ENCODE results near the gene FLOT1.
"Not testable (repeated sequence)": the region's sequence is repeated elsewhere in the genome, so short reads cannot be mapped to it uniquely, and the experiment has no call there.

Gene FLOT1

GRCh38 chr6:30721198-30722024, 21.1 kb downstream of the FLOT1 start:
- FAIRE-seq: no peak

- FAIRE-seq: no peak
Observed at GRCh38 chr6:30720738-30721197, 21.7 kb downstream of the FLOT1 start.

GRCh38 chr6:30719791-30720737, 22.4 kb downstream of the FLOT1 start, which contains the start of gene TUBB:
Gene TUBB, plus strand, starts transcription at chr6:30720352. Its CDS starts 155 bp downstream, at chr6:30720507.
- FAIRE-seq: peak; percentile 93

- FAIRE-seq: no peak
Observed at GRCh38 chr6:30719356-30719755, 23.1 kb downstream of the FLOT1 start.

- not testable (repeated sequence) for FAIRE-seq
Observed at GRCh38 chr6:30717845-30718720, 24.4 kb downstream of the FLOT1 start.

GRCh38 chr6:30717129-30717844, 25.2 kb downstream of the FLOT1 start, which contains the start of gene MDC1:
Gene MDC1, minus strand, starts transcription at chr6:30717281. Its CDS starts 2,106 bp downstream, at chr6:30715175.
- FAIRE-seq: peak; percentile 99

- FAIRE-seq: no peak
Observed at GRCh38 chr6:30716879-30717128, 25.7 kb downstream of the FLOT1 start.

GRCh38 chr6:30714263-30714662, 28.2 kb downstream of the FLOT1 start:
- FAIRE-seq: no peak

- no peak for FAIRE-seq
Observed at GRCh38 chr6:30712441-30712945, 30.0 kb downstream of the FLOT1 start.

GRCh38 chr6:30711758-30712380, 30.6 kb downstream of the FLOT1 start:
- FAIRE-seq: no peak

- FAIRE-seq: no peak
Observed at GRCh38 chr6:30709101-30709868, 33.2 kb downstream of the FLOT1 start.

- FAIRE-seq: no peak
Observed at GRCh38 chr6:30707281-30707850, 35.1 kb downstream of the FLOT1 start.

GRCh38 chr6:30705620-30706019, 36.9 kb downstream of the FLOT1 start:
- FAIRE-seq: no peak

- no peak for FAIRE-seq
Observed at GRCh38 chr6:30703821-30704220, 38.7 kb downstream of the FLOT1 start.

- no peak for FAIRE-seq
Observed at GRCh38 chr6:30703011-30703410, 39.5 kb downstream of the FLOT1 start.

- no peak for FAIRE-seq
Observed at GRCh38 chr6:30700340-30700739, 42.1 kb downstream of the FLOT1 start.

- no peak for FAIRE-seq
Observed at GRCh38 chr6:30696432-30696831, 46.1 kb downstream of the FLOT1 start.

- FAIRE-seq: no peak
Observed at GRCh38 chr6:30691208-30691847, 51.2 kb downstream of the FLOT1 start.

GRCh38 chr6:30690403-30691207, 51.9 kb downstream of the FLOT1 start, which contains the start of gene NRM:
Gene NRM, minus strand, starts transcription at chr6:30690984. Its CDS starts 10 bp downstream, at chr6:30690974.
- peak; percentile 94 for FAIRE-seq
